BJ (cell line): ENCODE data around the gene IFI27L2. TPM values are rescaled to one million over a fixed set of nuclear protein-coding genes. Genes with fewer than 3 reads are reported as not detected.

Source experiments
- CTCF ChIA-PET: fragments of 350-600 bp; formaldehyde crosslinking; extraction: SDS; loops from one replicate; lab custom pipeline; 2021; ENCODE audit warnings: antibody characterized with exemption, inconsistent platforms; lab: Yijun Ruan, JAX
- POLR2A ChIA-PET: fragments of 300-600 bp; sonication (Branson Sonifier 250); formaldehyde crosslinking; extraction: SDS; loops from one replicate; lab custom pipeline; 2021; ENCODE audit warnings: antibody characterized with exemption; lab: Charles Lee
- DNase-seq: peaks from one replicate; pipeline ENCODE4 v3.0.0-alpha.2; 2011; ENCODE audit warnings: low read depth
- H3K27me3 ChIP-seq: 2 replicates; pipeline ENCODE4 v1.6.0; 2011; ENCODE audit warnings: low read length; ENCODE audit not compliant: control insufficient read depth, insufficient read depth
- H3K36me3 ChIP-seq: 2 replicates; pipeline ENCODE4 v1.5.1; 2011; ENCODE audit warnings: low read length; ENCODE audit not compliant: control insufficient read depth, insufficient read depth
- H3K4me3 ChIP-seq: 2 replicates; pipeline ENCODE4 v1.5.1; 2011; ENCODE audit warnings: low read depth, mild to moderate bottlenecking, control low read depth, low read length
- polyA plus RNA-seq: library from polyadenylated mRNA; depleted of rRNA; stranded (reverse); fragments of >200 nt; gene quantifications from 2 replicates; pipeline ENCODE4 v1.2.3, GENCODE V29; 2011
- TF ChIP-seq, protein P1 (sequence below): IDR thresholded peaks from 2 replicates; pipeline ENCODE4 v1.5.1; 2011; ENCODE audit warnings: low read depth, mild to moderate bottlenecking, control low read depth, inconsistent platforms, low read length, moderate library complexity; ENCODE audit not compliant: insufficient read depth

Gene IFI27L2
- polyA plus RNA-seq, 1 experiment: 201 TPM

DNA sequence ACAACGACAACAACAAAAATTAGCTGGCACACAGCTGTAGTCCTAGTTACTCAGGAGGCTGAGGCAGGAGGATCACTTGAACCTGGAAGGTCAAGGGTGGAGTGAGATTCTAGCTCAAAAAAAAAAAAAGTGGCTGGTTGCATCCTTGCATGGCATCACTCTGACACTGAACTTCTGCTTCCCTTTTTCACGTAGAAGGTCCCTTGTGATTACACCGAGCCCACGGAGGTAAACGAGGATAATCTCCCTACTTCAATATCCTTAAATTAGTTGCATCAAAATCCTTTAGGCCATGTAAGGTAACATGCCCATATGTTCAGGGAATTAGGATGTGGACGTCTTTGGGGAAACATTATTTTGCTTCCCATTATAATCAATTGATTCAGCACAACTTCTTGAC is 40.7 kb upstream of the IFI27L2 start:
- no peak for DNase-seq
- TF ChIP-seq, protein P1, sequence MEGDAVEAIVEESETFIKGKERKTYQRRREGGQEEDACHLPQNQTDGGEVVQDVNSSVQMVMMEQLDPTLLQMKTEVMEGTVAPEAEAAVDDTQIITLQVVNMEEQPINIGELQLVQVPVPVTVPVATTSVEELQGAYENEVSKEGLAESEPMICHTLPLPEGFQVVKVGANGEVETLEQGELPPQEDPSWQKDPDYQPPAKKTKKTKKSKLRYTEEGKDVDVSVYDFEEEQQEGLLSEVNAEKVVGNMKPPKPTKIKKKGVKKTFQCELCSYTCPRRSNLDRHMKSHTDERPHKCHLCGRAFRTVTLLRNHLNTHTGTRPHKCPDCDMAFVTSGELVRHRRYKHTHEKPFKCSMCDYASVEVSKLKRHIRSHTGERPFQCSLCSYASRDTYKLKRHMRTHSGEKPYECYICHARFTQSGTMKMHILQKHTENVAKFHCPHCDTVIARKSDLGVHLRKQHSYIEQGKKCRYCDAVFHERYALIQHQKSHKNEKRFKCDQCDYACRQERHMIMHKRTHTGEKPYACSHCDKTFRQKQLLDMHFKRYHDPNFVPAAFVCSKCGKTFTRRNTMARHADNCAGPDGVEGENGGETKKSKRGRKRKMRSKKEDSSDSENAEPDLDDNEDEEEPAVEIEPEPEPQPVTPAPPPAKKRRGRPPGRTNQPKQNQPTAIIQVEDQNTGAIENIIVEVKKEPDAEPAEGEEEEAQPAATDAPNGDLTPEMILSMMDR: no peak
- Histone ChIP-seq H3K36me3 (no peaks in the 10 kb centered on the region), H3K4me3 (no peak overlapping the region), H3K27me3 (peaks cover 8% of the 10 kb centered on the region)
- ChIA-PET POLR2A (no interaction called here), CTCF (interaction anchor here (0.6 to 2.7 kb wide), 6 partner anchors 9 to 231 kb away, joined by 3 to 9 read pairs (median 4); no protein-coding TSS in a partner anchor)

DNA sequence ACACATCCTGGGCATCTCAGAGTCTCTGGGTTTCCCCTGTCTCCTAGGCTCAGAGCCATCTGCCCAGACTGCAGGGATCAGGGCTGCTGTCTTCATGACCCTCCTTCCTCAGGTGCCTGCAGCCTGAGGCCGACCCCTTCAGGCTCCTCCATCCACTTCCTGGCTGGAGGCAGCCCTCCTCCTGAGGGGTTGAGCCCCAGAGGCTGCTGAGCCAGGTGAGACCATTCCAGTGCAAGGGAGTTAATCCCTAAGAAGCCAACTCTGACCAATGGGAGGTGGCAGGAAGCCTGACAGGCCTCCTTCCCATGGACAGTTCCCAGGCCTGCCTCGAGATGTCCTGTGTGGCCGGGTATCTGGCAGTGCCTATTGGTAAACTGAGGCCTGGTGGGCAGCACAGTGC is 36.3 kb upstream of the IFI27L2 start:
- Histone ChIP-seq H3K4me3 (no peak overlapping the region), H3K27me3 (peaks cover 7% of the 10 kb centered on the region), H3K36me3 (no peaks in the 10 kb centered on the region)
- ChIA-PET CTCF (interaction anchor here (1.2 kb wide), 1 partner anchor 227 kb away, joined by 3 read pairs; no protein-coding TSS in a partner anchor), POLR2A (no interaction called here)
- DNase-seq: no peak
- TF ChIP-seq, protein P1: no peak

DNA sequence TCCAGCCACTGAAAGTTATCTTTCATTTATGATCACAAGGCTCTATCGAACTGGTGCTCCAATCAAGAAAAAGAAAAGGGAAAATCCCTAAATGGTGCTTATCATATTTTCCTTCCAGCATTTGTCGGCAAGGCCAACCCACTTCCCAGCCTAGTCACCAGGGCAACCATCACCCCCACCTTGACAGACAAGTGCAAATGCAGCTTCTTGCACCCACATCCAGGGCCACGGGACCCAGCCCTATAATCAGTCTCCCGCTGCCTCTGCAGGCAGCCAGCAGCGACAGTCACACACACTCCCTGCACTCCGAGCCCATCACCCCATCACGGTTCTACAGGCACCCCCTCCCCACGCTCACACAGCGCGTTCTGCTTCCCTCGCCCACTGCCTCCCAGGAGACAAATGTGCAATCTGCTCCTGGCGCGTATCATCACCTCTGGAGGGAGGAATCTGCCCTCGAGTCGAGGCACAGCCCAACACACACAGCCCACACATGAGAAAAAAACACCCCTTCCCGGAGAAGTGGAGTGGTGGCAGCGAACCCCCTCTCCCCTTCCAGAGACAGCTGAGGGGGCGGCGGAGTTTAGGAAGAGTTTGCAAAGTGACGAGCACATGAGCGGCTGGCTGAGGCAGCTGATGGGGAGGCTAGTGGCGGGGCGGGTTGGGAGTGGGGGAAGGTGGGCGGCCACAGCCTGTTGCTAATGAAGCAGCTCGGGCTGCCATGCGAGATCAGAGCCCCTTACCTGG is 35.5 kb upstream of the IFI27L2 start:
- H3K36me3 ChIP-seq: no peaks in the 10 kb centered on the region
- TF ChIP-seq, protein P1: no peak
- H3K4me3 ChIP-seq: no peak overlapping the region
- ChIA-PET POLR2A (no interaction called here), CTCF (interaction anchor here (1.2 kb wide), 1 partner anchor 226 kb away, joined by 3 read pairs; no protein-coding TSS in a partner anchor)
- peaks cover 7% of the 10 kb centered on the region for H3K27me3 ChIP-seq
- no peak for DNase-seq

DNA sequence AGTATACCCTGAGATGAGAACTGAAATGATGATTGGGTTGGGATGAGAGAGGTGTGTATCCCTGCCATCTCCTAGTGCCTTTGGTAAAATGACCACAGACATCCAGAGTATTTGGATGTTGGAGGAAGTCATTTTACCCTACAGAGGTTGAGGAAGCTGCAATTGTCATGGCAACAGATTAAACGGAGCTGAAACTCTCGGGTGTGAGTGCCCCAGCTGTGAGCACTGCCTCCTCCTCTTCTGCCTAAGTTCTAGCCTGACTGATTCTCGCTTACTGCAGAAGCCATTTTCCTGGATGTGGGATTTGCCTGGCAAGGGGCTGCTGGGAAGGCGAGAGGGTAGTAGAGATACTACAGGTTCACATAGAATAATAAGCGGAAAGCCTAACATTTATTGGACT is 34.4 kb upstream of the IFI27L2 start:
- TF ChIP-seq, protein P1: no peak
- no peak overlapping the region for H3K4me3 ChIP-seq
- CTCF ChIA-PET: no interaction called here
- POLR2A ChIA-PET: no interaction called here
- no peak for DNase-seq
- H3K36me3 ChIP-seq: no peaks in the 10 kb centered on the region
- peaks cover 7% of the 10 kb centered on the region for H3K27me3 ChIP-seq

DNA sequence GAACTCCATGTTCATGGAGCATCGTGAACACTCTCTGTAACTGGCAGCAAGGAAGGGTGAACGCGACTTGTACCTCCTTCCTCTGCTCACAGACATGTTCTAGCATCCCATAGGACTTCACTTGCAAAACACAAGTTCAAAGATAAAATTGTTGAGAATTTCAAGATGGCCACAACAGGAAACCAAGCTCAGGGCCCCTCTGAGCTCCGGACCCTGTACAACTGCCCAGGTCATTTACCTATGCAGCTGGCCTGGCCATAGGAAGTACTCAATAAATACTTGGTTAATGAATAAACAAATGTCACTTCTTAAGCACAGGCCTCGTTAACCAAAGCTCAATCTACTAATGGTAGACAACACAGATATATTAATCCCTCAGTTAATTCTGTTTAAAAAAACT is 33.1 kb upstream of the IFI27L2 start:
- H3K27me3 ChIP-seq: peaks cover 7% of the 10 kb centered on the region
- ChIA-PET POLR2A (no interaction called here), CTCF (interaction anchor here (0.7 kb wide), 1 partner anchor 18 kb away, joined by 3 read pairs; no protein-coding TSS in a partner anchor)
- H3K4me3 ChIP-seq: no peak overlapping the region
- TF ChIP-seq, protein P1: no peak
- H3K36me3 ChIP-seq: no peaks in the 10 kb centered on the region
- DNase-seq: no peak
